Activated T-cell treated with anti-CD3 and anti-CD28 coated beads, Interleukin-2, amount 50 U/mL, for 72 hours (primary cell): Measurements from ENCODE around the gene GHRL. TPM values are rescaled to one million over a fixed set of nuclear protein-coding genes. Genes with fewer than 3 reads are reported as not detected.
A peak's percentile ranks its signal among the peaks of the same experiment; 100 is the strongest.

Experiments used
- ATAC-seq, 2 donors: fragments of 150-1000 bp; cut with Tn5 transposase; replicated peaks in 1 of 2; 2 replicates each; pipeline ENCODE4 v1.10.0; 2021; ENCODE audit warnings: moderate library complexity in 2 of 2, mild to moderate bottlenecking in 1 of 2
- DNase-seq, 2 donors: peaks; one replicate each; pipeline ENCODE4 v3.0.0; 2021 to 2022; ENCODE audit warnings: mixed read lengths in 1 of 2
- H3K27ac Mint-ChIP-seq: one replicate; pipeline ENCODE4 v1.8.0; 2022; ENCODE audit warnings: mild to moderate bottlenecking, moderate library complexity, mixed read lengths
- H3K27me3 Mint-ChIP-seq: one replicate; pipeline ENCODE4 v1.8.0; 2022; ENCODE audit warnings: low read depth, mixed read lengths
- H3K36me3 Mint-ChIP-seq, 2 donors: one replicate each; pipeline ENCODE4 v1.8.0; 2022; ENCODE audit warnings: mixed read lengths in 2 of 2, mild to moderate bottlenecking in 1 of 2; ENCODE audit not compliant: insufficient read depth in 2 of 2
- H3K4me1 Mint-ChIP-seq: one replicate; pipeline ENCODE4 v1.8.0; 2022; ENCODE audit warnings: low read depth, mixed read lengths
- H3K4me3 Mint-ChIP-seq, 2 donors: one replicate each; pipeline ENCODE4 v1.8.0; 2022; ENCODE audit warnings: mild to moderate bottlenecking in 2 of 2, mixed read lengths in 2 of 2, moderate library complexity in 2 of 2
- H3K9me3 Mint-ChIP-seq, 2 donors: one replicate each; pipeline ENCODE4 v1.8.0; 2022; ENCODE audit warnings: mixed read lengths in 2 of 2
- total RNA-seq, 2 donors: library from RNA; stranded (reverse); gene quantifications; one replicate each; pipeline ENCODE4 v1.2.3, GENCODE V29; 2022

GHRL gene
- total RNA-seq, 2 donors from 2014 or later = 0.43 to 1.3 TPM

DNA sequence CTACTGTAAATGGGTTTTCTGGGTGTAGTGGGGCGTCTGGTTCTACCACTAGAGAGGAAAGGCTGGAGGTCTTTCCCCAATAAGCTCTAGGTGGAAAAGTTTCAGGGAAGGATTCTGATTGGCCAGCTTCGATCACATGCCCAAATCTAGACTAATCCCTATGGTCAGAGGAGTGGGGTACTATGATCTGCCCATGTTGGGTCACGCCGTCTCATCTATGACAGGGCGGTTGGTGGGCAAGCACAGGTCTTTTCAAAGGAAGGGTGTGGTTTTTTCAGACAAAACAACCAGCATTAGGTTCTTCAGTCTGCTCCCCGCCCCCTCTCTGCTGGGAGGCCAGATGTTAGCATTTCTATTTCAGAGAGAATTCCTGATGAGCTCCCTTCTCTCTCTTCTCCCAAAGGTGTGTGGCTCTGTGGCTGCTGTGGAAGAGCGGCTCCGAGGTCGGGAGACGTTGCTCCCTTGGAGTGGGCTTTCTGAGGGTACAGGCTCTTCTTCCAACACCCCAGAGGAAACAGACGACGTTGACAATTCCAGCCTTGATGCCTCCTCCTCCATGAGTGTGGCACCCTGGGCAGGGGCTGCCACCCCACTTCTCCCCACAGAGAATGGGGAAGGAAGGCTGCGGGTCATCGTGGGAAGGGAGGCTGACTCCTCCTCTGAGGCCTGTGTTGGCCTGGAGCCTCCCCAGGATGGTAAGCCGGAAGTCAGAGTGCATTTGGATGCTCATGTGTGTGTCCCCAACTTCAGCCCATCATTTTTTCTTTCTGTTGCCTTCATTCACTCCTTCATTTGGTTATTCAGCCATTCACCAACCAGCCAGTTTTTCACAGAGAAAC lies 54.2 kb downstream of the GHRL start:
- Mint-ChIP-seq H3K9me3 (no peaks in the 10 kb centered on the region), H3K4me3 (peak overlapping the region in 1 of 2 donors; percentile 27), H3K36me3 (peaks cover 2 to 14% of the 10 kb centered on the region in 2 donors), H3K27ac (no peak overlapping the region), H3K4me1 (peaks cover 51% of the 10 kb centered on the region), H3K27me3 (no peaks in the 10 kb centered on the region)
- DNase-seq = peak; percentile 25 to 48
- ATAC-seq = peak; percentile 53 to 61

Other genes with a start within 250 kb of the GHRL start
- not detected for gene FANCD2OS, start 184.7 kb downstream of the GHRL start, total RNA-seq
- 10 to 100 TPM; 89.0 to 89.3 TPM for gene BRK1, start 177.3 kb downstream of the GHRL start, total RNA-seq
- 10 to 100 TPM; 61.1 to 61.7 TPM for gene VHL, start 151.2 kb downstream of the GHRL start, total RNA-seq
- 10 to 100 TPM in 1 of 2 donors, 1 to 10 TPM in 1; 9.4 to 11.8 TPM for gene IRAK2, start 128.0 kb downstream of the GHRL start, total RNA-seq
- gene TATDN2, start 44.5 kb downstream of the GHRL start, total RNA-seq = 10 to 100 TPM; 40.8 to 49.8 TPM
- gene SEC13, start 28.2 kb upstream of the GHRL start, total RNA-seq = 10 to 100 TPM; 84.0 to 88.5 TPM
- not detected for gene ATP2B2, start 212.6 kb upstream of the GHRL start, total RNA-seq